ENCODE data around the gene GALNT7.

Gene GALNT7

DNA sequence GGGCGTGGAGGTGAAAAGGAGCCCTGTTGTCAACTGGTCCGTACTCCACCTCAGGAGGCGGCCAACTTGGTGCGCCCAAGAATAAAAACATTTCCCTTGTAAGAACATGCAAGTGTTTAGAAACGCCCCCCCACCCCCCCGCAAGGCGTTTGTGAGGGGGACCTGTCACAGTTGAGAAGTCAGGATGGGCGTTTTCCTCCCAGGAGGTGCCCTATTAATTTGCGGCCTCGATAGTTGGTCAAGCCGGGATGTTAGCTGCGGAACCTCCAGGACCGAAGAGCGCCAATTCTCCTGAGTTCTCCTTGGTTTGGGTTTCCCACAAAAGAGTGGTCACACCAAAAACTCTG is 201.5 kb downstream of the GALNT7 start:
- H3K79me2 ChIP-seq (ENCODE audit: low read length) = peaks cover 33% of the 10 kb centered on the region
- H3K4me2 ChIP-seq (ENCODE audit: low read length) = peak overlapping the region; percentile 72
- peak overlapping the region; percentile 88 for H3K9ac ChIP-seq (ENCODE audit: low read length)
- no peak for TF ChIP-seq EZH2phosphoT487 (IDR thresholded peaks at IDR 0.05; ENCODE audit: low read depth)
- TF ChIP-seq, protein P1, sequence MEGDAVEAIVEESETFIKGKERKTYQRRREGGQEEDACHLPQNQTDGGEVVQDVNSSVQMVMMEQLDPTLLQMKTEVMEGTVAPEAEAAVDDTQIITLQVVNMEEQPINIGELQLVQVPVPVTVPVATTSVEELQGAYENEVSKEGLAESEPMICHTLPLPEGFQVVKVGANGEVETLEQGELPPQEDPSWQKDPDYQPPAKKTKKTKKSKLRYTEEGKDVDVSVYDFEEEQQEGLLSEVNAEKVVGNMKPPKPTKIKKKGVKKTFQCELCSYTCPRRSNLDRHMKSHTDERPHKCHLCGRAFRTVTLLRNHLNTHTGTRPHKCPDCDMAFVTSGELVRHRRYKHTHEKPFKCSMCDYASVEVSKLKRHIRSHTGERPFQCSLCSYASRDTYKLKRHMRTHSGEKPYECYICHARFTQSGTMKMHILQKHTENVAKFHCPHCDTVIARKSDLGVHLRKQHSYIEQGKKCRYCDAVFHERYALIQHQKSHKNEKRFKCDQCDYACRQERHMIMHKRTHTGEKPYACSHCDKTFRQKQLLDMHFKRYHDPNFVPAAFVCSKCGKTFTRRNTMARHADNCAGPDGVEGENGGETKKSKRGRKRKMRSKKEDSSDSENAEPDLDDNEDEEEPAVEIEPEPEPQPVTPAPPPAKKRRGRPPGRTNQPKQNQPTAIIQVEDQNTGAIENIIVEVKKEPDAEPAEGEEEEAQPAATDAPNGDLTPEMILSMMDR (IDR thresholded peaks at IDR 0.05; ENCODE audit: low read depth, low read length) = no peak
- peaks cover 17% of the 10 kb centered on the region for H3K4me1 ChIP-seq (ENCODE audit: low read length)
- peaks cover 5% of the 10 kb centered on the region for H3K36me3 ChIP-seq (replicated peaks; ENCODE audit: low read depth, low read length)
- no peaks in the 10 kb centered on the region for H3K27me3 ChIP-seq (ENCODE audit: low read depth, low read length)
- H3K4me3 ChIP-seq (ENCODE audit: low read length) = peak overlapping the region; percentile 86
- peak overlapping the region; percentile 91 for H2AFZ ChIP-seq (ENCODE audit: low read depth, low read length)
- H4K20me1 ChIP-seq (ENCODE audit: insufficient read depth, low read length) = no peaks in the 10 kb centered on the region
- H3K27ac ChIP-seq (ENCODE audit: low read length) = peak overlapping the region; percentile 64
- no peaks in the 10 kb centered on the region for H3K9me3 ChIP-seq (ENCODE audit: insufficient read depth, low read length)

DNA sequence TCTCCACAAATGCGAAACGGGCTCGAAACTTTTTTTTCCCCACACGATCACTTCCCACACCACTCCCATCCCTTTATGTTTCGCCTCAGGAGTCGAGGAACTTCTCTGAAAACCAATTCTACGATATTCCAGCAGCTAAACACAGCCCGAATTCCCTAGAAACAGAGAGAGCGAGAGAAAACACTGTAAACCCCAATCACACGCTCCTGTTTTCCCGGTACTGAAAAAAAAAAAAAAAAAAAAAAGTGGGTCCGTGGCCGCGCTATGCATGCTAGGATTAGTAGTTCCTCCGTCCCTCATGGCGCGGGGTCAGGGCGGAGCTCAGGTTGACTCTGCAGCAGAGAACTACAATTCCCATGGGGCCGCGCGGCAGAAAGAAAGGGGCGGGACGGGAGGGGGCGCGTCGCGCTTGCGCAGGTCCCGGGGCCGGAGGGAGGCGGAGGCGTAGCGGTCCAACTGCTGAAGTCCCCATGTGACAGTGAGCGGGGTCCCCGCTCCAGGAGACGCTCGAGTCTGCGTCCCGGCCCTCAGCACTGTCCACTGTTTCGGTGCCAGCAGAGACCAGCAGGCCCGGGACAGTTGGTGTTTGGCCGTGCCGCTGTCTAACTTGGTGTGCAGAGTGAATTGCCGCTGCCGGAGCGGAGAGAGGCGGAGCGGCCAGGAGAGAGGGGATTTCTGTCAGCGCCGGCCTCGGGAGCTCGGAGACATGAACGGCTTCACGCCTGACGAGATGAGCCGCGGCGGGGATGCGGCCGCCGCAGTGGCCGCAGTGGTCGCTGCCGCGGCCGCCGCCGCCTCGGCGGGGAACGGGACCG is 202.1 kb downstream of the GALNT7 start, which contains the start of gene SAP30:
TSS of gene SAP30 (plus strand) at position 478 of the 815 bp plus-strand sequence. CDS start at position 707, 229 bp downstream.
- peaks cover 5% of the 10 kb centered on the region for H3K36me3 ChIP-seq (replicated peaks; ENCODE audit: low read depth, low read length)
- H3K27me3 ChIP-seq (ENCODE audit: low read depth, low read length) = no peaks in the 10 kb centered on the region
- peaks cover 33% of the 10 kb centered on the region for H3K79me2 ChIP-seq (ENCODE audit: low read length)
- H3K4me3 ChIP-seq (ENCODE audit: low read length) = peak within 1 kb of the TSS; percentile 86
- H3K4me1 ChIP-seq (ENCODE audit: low read length) = peaks cover 17% of the 10 kb centered on the region
- no peaks in the 10 kb centered on the region for H3K9me3 ChIP-seq (ENCODE audit: insufficient read depth, low read length)
- TF ChIP-seq, protein P1 (IDR thresholded peaks at IDR 0.05; ENCODE audit: low read depth, low read length) = no peak
- no peak for TF ChIP-seq EZH2phosphoT487 (IDR thresholded peaks at IDR 0.05; ENCODE audit: low read depth)
- peak within 1 kb of the TSS; percentile 91 for H2AFZ ChIP-seq (ENCODE audit: low read depth, low read length)
- peak within 1 kb of the TSS; percentile 76 for H3K4me2 ChIP-seq (ENCODE audit: low read length)
- no peaks in the 10 kb centered on the region for H4K20me1 ChIP-seq (ENCODE audit: insufficient read depth, low read length)
- peak within 1 kb of the TSS; percentile 88 for H3K9ac ChIP-seq (ENCODE audit: low read length)
- peak within 1 kb of the TSS; percentile 64 for H3K27ac ChIP-seq (ENCODE audit: low read length)

DNA sequence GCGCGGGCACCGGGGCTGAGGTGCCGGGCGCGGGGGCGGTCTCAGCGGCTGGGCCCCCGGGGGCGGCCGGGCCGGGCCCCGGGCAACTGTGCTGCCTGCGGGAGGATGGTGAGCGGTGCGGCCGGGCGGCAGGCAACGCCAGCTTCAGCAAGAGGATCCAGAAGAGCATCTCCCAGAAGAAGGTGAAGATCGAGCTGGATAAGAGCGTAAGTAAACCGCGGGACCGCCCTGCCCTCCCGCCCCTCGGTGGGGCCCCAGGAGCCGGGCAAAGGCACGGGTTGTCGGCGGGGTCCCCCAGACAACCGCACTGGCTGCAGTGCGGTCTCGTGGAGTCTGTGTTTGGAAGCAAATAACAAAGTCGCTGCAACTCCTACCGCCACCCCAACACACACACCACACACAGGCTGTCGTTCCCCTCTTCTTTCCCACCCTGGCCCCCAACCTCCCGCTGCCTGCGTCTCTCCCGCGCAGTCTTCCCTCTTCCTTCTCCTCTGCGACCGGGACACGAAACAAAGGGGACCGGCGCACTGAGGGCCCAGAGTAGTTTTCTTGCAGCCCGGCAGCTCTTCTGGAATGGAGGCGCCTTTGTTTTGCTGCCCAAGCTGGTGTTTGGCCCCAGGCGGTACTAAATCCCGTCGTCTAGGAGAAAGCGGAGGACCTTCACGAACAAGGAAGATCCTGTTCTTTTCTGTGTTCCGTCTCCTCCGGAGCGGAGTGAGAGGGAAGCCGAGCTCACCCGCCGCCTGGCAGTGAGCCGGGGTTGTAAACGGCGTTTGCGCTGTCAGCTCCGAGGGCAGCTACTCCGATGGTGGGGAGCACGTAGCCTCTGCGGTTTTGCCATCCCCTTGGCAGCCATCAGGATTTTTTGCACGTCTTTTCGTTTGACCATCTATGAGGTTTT is 202.9 kb downstream of the GALNT7 start:
- Histone ChIP-seq H3K4me2 (ENCODE audit: low read length) (peak overlapping the region; percentile 76), H3K4me1 (ENCODE audit: low read length) (peaks cover 17% of the 10 kb centered on the region), H4K20me1 (ENCODE audit: insufficient read depth, low read length) (no peaks in the 10 kb centered on the region), H3K36me3 (replicated peaks; ENCODE audit: low read depth, low read length) (peaks cover 5% of the 10 kb centered on the region), H3K27ac (ENCODE audit: low read length) (peak overlapping the region; percentile 3; the same call in 1 of the 2 replicates), H3K27me3 (ENCODE audit: low read depth, low read length) (no peaks in the 10 kb centered on the region), H3K9ac (ENCODE audit: low read length) (peak overlapping the region; percentile 70), H3K4me3 (ENCODE audit: low read length) (peak overlapping the region; percentile 86), H3K79me2 (ENCODE audit: low read length) (peaks cover 33% of the 10 kb centered on the region), H2AFZ (ENCODE audit: low read depth, low read length) (peak overlapping the region; percentile 35; the same call in 1 of the 2 replicates), H3K9me3 (ENCODE audit: insufficient read depth, low read length) (no peaks in the 10 kb centered on the region)
- TF ChIP-seq EZH2phosphoT487 (IDR thresholded peaks at IDR 0.05; ENCODE audit: low read depth) = no peak
- TF ChIP-seq, protein P1 (IDR thresholded peaks at IDR 0.05; ENCODE audit: low read depth, low read length) = no peak
